Adipose tissue (tissue), 3 donors: ENCODE results near the gene CCDC170. TPM values are rescaled to one million over a fixed set of nuclear protein-coding genes. Genes with fewer than 3 reads are reported as not detected.

ENCODE experiments used
- H3K27ac ChIP-seq: one replicate; pipeline ENCODE4 v1.5.1; 2013; ENCODE audit warnings: low read depth, low read length
- WGBS, 3 donors: extraction: QIAGEN DNeasy Blood & Tissue Kit; methylation state at CpG; one replicate each; pipeline ENCODE4 v1.1.7; 2013; 5-methylcytosine and 5-hydroxymethylcytosine counted together
- polyA plus RNA-seq, 3 donors: library from polyadenylated mRNA; stranded (reverse); fragments of 200-250 nt; gene quantifications; one replicate each; pipeline ENCODE4 v1.2.3, GENCODE V29; 2013
- donor health status: healthy with polysubstance abuse.
- donor health status: Bipolar disorder and iron deficiency.
- donor health status: healthy.

The CCDC170 gene
- polyA plus RNA-seq, 3 donors, result 0.05 to 0.45 (median 0.22) TPM

GRCh38 chr6:151585741-151586140 lies 91.9 kb downstream of the CCDC170 start:
- WGBS, 3 donors, result 91 to 97% (median 94%) methylated on average over 2 of the region's 2 CpGs
- H3K27ac ChIP-seq, result no peak overlapping the region

GRCh38 chr6:151589667-151590066 lies 95.8 kb downstream of the CCDC170 start:
- 37 to 66% (median 47%) methylated on average over 6 of the region's 6 CpGs for WGBS, 3 donors
- H3K27ac ChIP-seq, result no peak overlapping the region

GRCh38 chr6:151590742-151591141 lies 96.9 kb downstream of the CCDC170 start:
- WGBS, 3 donors, result 54 to 85% (median 75%) methylated on average over 2 of the region's 2 CpGs
- H3K27ac ChIP-seq, result no peak overlapping the region

DNA sequence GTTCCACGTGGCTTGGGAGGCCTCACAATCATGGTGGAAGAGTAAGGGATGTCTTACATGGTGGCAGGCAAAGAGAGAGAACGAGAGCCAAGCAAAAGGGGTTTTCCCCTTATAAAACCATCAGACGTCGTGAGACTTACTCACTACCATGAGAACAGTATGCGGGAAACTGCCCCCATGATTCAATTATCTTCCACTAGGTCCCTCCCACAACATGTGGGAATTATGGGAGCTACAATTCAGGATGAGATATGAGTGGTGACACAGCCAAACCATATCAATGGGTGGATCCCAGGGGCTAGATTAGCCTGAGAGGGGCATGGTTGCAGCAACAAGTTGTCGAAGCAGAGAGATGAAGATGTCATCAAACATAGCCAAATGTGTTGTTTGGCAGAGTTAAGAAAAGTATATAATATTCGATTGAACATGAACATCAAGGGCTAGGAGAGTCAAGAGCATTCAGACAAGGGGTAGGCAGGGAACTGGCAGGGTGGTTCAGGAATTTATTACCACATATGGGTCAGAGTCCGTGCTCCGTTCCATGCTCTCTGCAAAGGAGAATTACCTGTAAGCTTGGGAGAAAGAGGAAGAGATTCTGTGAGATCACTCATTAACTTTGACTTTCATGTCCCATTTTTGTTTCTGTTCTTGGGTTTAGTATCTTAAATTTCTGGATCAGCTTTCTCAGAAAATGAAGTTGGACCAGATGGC lies 98.8 kb downstream of the CCDC170 start:
- H3K27ac ChIP-seq, result no peak overlapping the region
- 79 to 90% (median 86%) methylated on average over 9 of the region's 9 CpGs for WGBS, 3 donors

- H3K27ac ChIP-seq, result no peak overlapping the region
- WGBS, 3 donors, result 41 to 62% (median 51%) methylated on average over 4 of the region's 4 CpGs
Measured at GRCh38 chr6:151609146-151609902, 115.5 kb downstream of the CCDC170 start.

- no peak overlapping the region for H3K27ac ChIP-seq
- 21 to 63% (median 60%) methylated on average over 1 of the region's 1 CpG for WGBS, 3 donors
Measured at GRCh38 chr6:151610326-151610725, 116.5 kb downstream of the CCDC170 start.

- WGBS, 3 donors, result 76 to 87% (median 85%) methylated on average over 4 of the region's 4 CpGs
- H3K27ac ChIP-seq, result no peak overlapping the region
Measured at GRCh38 chr6:151614630-151615029, 120.8 kb downstream of the CCDC170 start.

DNA sequence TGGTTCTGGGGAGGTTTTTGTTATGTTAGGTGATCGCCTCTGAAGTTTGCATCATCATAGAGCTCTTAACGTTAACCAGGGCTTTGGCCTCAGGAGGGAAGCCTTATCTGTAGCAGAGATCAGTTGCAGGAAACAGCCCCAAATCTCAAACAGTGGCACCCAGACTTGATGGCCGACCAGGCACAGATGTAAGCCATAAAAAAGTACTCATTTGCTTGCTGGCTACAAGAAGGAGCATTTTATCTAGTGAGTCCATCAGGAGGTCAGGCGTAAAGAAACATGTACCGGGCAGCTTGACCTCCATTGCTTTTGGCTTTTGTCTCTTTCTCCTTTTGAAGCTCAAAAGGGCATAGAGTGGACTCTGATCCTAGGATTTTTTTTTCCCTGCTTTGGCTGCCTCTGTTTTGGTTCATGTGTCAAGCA lies 122.3 kb downstream of the CCDC170 start:
- H3K27ac ChIP-seq, result no peak overlapping the region
- WGBS, 3 donors, result 42 to 58% (median 42%) methylated on average over 5 of the region's 5 CpGs

- H3K27ac ChIP-seq, result no peak overlapping the region
- WGBS, 3 donors, result 64 to 90% (median 74%) methylated on average over 2 of the region's 2 CpGs
Measured at GRCh38 chr6:151616600-151616999, 122.8 kb downstream of the CCDC170 start.

GRCh38 chr6:151617539-151617938 lies 123.7 kb downstream of the CCDC170 start:
- 88 to 95% (median 90%) methylated on average over 2 of the region's 2 CpGs for WGBS, 3 donors

GRCh38 chr6:151618717-151619116 lies 124.9 kb downstream of the CCDC170 start:
- WGBS, 3 donors, result 75 to 93% (median 90%) methylated on average over 4 of the region's 4 CpGs
- H3K27ac ChIP-seq, result no peak overlapping the region

More at GRCh38 chr6:151617539-151617938, 123.7 kb downstream of the CCDC170 start:
- no peak overlapping the region for H3K27ac ChIP-seq

- WGBS, 3 donors, result 67 to 81% (median 77%) methylated on average over 4 of the region's 4 CpGs
- H3K27ac ChIP-seq, result no peak overlapping the region
Measured at GRCh38 chr6:151620179-151620578, 126.4 kb downstream of the CCDC170 start.

GRCh38 chr6:151624071-151624470 lies 130.3 kb downstream of the CCDC170 start:
- H3K27ac ChIP-seq, result no peak overlapping the region
- 76 to 86% (median 85%) methylated on average over 2 of the region's 2 CpGs for WGBS, 3 donors

DNA sequence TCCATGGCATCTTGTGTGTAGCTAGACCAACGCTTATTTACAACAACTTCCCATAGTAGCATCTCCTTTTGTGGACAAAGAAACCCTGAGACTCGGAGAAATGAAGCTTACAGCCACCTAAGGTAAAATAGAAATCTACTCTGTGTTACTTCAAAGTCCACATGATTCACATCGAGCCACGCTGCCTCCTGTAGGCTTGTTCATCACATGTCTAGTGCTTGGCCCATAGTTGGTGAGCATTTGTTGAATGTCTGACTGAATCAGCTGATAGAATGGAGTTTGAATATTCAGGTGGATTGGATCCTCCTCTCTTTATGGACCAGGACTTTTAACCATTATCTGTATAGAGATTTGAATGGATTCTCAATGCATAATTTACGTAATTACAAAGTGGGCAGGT lies 130.7 kb downstream of the CCDC170 start:
- WGBS, 3 donors, result 80 to 88% (median 85%) methylated on average over 5 of the region's 5 CpGs
- no peak overlapping the region for H3K27ac ChIP-seq

DNA sequence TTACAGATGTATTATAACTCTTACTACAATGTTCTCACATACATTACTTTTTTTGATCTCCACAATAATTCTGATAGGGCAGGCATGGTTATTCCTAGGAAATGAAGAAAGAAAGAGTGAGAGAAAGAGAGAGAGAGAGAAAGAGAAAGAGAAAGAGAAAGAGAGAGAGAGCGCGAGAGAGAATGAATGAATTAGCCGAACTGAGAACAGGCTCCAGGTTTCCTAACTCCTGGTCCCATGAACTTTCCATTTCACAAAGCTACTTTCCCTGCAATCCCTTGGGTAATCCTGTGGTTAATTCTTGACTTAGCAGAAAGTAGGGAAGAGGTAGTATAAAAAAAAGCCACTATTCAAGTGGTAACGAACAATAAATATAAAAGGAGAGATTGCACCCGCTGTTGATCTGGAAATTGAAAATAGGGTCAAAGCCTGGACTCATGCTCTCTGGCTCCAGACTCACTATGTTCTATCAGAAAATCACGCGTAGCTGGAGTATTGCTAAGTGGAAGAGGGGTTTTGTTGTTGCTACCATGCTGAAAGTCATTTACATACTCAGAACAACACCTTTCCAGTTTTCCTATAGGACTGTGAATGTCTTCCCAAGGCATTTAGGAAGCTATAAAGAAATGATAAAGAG lies 131.2 kb downstream of the CCDC170 start:
- 80 to 88% (median 83%) methylated on average over 7 of the region's 7 CpGs for WGBS, 3 donors
- no peak overlapping the region for H3K27ac ChIP-seq

DNA sequence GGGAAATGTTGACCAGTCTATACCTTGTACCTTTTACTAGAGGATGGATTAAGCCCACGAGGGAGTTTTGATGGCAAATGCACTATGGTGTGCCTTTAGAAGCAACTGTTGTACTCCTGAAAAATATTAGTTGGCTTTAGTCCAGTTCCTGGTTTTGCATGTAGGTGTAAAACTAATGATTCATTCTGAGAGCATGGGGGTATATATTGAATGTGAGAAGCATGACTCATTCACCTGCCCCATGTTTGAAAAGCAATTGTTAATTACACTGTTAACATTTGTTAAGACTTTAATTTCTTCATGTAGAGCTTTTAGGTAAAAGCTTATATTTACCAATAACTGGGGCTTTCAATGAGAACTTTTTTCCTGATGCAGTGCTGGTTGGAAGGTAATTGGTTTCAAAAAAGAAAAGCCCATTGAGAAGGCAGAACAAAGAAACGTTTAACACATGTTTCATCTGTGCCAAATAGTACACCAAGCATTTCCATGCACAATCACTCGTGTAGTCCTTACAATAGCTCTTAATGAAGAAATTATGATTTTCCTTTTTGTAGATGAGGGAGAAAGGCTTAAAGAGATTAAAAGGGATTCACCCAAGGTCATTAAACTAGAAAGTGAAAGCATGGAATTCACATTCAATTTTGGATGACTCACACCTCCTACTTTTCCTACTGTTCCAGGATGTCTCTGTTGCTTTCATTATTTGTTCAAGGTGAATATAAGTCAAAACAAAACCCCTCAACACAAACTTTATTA lies 134.1 kb downstream of the CCDC170 start:
- no peak overlapping the region for H3K27ac ChIP-seq
- 52 to 66% (median 64%) methylated on average over 3 of the region's 3 CpGs for WGBS, 3 donors

DNA sequence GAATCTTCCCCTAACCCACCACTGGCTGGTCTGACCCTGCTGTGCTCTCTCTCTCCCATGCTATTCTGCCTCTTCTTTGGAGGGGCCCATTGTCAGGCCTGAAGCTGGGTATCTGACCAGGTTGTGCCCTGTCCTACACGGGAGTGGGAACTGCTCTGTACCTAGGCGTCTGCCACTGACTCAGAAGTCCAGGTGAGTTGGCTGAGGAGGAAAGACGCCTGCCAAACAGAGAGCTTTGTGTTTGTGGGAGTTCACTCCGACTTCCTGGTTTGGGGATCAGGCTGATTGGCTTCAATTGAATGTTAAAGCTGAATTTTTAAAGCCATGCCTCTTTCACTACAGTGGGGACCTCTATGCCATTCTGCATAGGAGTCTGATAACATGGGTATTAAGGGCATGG lies 136.0 kb downstream of the CCDC170 start:
- 47 to 84% (median 83%) methylated on average over 4 of the region's 4 CpGs for WGBS, 3 donors
- no peak overlapping the region for H3K27ac ChIP-seq

DNA sequence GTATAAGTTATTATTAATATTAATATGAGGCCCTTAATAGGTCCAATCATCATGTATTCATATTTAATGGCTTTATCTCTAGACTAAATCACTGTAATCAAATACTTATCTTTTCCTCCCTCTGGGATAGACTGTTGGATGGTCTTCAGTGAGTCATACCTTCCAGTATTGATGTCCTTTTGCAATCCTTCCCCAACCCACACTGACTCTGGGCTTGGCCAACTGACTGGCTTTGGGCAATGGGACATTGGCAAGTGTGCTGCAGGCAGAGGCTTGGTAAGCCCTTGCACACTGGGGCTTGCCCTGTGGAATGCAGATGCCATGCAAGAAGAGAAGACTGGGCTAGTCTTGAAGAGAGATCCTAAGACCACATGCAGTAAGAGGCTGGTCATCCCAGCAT lies 136.6 kb downstream of the CCDC170 start:
- no peak overlapping the region for H3K27ac ChIP-seq
